Upper lobe of left lung (tissue), 4 donors: ENCODE measurements around the gene TTC9C.

Experiments used
- EP300 ChIP-seq, 4 donors: sonication (generic); formaldehyde crosslinking; IDR thresholded peaks; one replicate each; pipeline ENCODE4 v1.5.1; 2017; ENCODE audit warnings: antibody characterized with exemption in 4 of 4, control low read depth in 2 of 4
- POLR2A ChIP-seq, 4 donors: fragments of 450-650 bp; IDR thresholded peaks; one replicate each; pipeline ENCODE4 v1.5.1; 2016 to 2017; ENCODE audit warnings: antibody characterized with exemption in 4 of 4, mild to moderate bottlenecking in 2 of 4
- TF ChIP-seq, protein P1 (sequence below), 6 experiments: fragments of 450-650 bp in 4 of 6; fragments of 200-600 bp in 2 of 6; sonication (generic) in 2 of 6; IDR thresholded peaks; one replicate each; pipeline ENCODE4 v1.5.1; 2016 to 2019; ENCODE audit warnings: antibody characterized with exemption in 6 of 6

DNA sequence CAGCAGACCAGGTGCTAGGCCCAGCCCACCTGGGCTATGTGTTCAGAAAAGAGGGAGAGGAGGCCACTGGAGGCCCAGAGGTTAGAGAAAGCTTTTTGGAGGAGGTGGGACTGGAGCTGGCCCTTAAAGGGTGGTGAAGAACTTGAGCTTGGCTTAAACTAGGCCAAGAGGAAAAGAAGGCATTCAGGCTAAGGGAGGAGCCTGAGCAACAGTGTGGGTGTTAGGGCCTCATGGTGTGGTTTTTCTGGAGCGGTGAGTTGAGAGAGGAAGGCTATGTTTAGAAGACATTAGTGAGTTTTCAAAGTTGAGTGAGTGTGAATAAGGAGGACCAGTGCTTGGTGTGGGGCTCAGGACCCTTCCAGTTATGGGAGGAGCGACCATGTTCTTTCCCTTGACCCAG is 49.1 kb downstream of the TTC9C start:
- TF ChIP-seq, protein P1, sequence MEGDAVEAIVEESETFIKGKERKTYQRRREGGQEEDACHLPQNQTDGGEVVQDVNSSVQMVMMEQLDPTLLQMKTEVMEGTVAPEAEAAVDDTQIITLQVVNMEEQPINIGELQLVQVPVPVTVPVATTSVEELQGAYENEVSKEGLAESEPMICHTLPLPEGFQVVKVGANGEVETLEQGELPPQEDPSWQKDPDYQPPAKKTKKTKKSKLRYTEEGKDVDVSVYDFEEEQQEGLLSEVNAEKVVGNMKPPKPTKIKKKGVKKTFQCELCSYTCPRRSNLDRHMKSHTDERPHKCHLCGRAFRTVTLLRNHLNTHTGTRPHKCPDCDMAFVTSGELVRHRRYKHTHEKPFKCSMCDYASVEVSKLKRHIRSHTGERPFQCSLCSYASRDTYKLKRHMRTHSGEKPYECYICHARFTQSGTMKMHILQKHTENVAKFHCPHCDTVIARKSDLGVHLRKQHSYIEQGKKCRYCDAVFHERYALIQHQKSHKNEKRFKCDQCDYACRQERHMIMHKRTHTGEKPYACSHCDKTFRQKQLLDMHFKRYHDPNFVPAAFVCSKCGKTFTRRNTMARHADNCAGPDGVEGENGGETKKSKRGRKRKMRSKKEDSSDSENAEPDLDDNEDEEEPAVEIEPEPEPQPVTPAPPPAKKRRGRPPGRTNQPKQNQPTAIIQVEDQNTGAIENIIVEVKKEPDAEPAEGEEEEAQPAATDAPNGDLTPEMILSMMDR (IDR thresholded peaks at IDR 0.05), result no peak
- TF ChIP-seq POLR2A (IDR thresholded peaks at IDR 0.05), result no peak
- no peak for TF ChIP-seq EP300 (IDR thresholded peaks at IDR 0.05)
